Stimulated activated CD4-positive, alpha-beta T cell treated with anti-CD3 and anti-CD28 coated beads, Interleukin-4, amount 100 ng/mL, for 48 hours (primary cell): ENCODE results near the gene ANO10.
"Not testable (repeated sequence)": the region's sequence is repeated elsewhere in the genome, so short reads cannot be mapped to it uniquely, and the experiment has no call there.

ENCODE experiments used
- DNase-seq, 2 donors: peaks; one replicate each; pipeline ENCODE4 v3.0.0-alpha.2; 2020; ENCODE audit warnings: low read depth in 2 of 2

ANO10 gene

DNA sequence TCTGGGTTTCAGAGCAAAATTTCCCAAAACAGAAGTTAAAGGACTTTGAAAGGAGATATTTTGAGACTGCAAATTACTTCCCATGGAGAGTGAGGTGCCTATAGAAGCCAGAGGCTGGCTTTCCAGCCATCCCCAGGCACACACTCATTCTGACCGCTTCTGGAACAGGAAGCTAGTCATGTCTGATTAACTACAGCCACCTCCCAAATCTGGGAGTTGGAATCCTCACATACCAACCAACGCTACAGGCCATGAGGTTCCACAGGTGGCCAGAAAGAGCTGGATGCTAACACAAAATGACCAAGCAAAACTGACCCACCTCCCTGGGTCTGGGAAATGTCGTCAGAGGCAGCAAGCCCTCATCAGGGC, 248.3 kb downstream of the ANO10 start:
- no peak for DNase-seq

- DNase-seq, result no peak
Observed at GRCh38 chr3:43372809-43373559, 248.8 kb downstream of the ANO10 start.

DNA sequence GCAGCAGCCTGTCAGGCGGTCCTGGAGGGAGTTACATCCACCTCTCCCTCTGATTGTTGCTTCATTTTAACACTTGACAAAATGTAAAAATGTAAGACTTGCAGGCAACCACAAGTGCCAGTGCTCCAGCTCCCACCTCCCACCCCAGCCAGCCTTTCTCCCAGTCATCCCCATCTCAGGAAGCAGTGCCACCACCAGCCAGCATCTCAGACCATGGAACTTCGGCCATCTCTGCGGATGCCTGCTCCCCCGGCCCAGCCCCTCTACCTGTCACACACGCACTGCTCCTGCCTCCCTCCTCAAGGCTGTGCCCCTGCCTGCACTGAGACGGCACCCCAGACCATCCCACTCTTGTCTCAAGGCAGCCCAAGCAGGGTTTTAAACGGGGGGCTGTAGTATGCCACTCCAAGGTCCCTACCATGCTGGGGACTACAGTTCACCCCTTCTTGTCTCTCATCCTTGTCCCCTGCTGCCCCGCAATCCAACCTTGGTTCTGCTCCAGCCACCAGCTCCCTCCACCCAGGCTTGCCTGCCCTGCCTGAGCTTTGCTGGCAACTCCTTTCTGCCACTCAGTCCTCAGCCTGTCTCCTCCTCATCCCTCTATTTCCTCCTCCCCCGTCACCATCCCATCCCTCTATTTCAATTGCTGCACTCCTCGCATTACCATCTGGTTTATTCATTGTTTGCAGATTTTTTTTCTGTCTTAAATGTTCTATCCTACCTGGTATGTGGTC, 249.6 kb downstream of the ANO10 start:
- DNase-seq, result no peak

DNA sequence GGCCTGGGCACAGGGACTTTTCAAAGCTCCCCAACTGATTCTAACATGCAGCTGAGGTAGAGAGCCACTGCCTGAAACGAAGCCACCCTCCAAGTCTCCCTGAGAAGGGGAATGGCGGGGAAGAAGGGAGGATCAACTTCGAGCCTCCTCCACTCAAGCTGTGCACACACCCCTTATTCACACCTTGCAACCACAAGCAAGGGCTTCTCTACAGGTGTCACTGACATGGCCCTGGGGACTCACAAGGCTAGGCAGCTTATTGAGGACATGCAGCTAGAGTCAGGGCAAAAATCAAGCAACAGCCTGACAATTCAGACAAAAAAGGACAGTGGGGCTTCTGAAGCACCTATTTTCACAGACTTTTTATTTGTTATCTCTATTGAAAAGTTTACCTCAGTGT, 250.3 kb downstream of the ANO10 start:
- no peak for DNase-seq

GRCh38 chr3:43370293-43370980, 251.4 kb downstream of the ANO10 start:
- no peak for DNase-seq

DNA sequence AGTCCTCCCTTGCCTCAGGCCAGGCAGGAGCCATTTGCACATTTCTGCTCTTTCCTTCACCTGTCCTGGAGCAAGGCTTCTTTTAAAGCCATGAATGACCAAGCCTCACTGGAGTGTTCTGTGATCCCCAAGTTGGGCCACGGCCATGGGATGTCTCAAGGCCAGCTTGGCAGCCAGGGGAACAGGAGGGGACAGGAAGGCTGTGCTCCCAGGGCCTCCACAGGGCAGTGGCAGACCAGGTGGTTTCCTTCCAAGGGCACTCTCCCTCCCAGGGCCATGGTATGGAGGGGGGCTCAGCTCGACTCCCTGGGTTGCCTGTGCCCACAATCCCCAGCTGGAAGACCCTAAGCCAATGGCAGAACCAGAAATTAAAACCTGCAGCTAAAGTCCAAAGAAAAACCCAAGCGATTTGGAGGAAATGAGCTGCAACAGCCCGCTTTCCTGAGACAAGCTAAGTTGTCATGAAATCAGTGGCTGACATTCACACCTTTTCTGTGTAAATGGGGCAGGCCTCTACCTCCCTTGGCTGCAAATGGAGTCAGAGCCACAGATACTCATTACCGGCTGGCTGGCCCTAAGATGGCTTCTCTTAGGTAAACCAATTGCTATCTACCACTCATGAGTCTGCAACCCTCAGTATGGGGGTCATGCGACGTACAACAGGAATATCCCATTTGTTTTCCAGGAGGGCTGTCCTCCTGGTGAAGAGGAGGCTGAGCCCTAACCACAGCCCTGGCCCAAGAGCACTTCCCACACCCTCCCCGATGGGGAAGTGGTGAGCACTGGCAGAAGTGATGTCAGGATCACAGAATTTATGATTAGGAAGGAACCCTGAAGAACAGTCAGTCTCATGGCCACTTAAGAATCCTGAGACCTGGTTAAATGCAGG, 252.2 kb downstream of the ANO10 start:
- no peak for DNase-seq

DNA sequence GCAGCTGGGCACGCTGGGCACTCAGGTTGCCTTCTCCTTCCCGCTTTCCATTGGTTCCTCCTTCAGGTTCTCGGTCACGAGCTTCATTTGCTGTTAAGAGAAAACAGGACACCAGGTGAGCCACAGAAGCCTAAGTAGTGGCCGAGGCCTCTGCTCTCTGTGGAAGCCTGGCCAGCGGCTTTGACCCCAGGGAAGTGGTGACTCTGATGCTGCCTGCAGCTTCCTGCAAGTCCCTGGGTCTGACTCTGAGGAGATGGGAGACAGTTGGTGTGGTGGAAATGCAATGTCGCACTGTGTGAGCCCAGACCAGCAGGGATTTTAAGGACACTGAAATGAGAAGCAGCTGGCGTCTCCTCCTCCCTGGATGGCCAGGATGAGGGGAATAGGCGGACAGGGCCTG, 254.9 kb downstream of the ANO10 start:
- DNase-seq, result no peak

DNA sequence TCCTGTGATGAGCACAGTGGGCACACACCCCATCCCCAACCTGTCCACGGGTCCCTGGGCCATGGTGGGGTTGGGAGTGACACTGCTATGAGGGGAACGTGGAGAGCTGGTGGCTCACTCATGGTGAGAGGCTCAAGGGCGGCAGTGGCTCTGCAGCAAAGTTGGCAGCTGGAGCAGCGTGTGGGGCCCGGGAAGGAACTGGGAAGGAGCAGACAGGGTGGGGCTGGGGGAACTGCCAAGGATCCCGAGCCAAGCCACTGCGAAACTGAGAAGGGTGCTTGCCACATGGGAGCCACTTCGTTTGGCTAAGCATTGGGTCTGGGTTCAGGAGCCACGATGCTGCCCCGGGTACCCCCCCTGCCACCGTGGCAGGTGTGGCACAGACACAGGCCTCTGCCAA, 255.3 kb downstream of the ANO10 start:
- no peak for DNase-seq

GRCh38 chr3:43365601-43366305, 256.1 kb downstream of the ANO10 start:
- no peak for DNase-seq

DNA sequence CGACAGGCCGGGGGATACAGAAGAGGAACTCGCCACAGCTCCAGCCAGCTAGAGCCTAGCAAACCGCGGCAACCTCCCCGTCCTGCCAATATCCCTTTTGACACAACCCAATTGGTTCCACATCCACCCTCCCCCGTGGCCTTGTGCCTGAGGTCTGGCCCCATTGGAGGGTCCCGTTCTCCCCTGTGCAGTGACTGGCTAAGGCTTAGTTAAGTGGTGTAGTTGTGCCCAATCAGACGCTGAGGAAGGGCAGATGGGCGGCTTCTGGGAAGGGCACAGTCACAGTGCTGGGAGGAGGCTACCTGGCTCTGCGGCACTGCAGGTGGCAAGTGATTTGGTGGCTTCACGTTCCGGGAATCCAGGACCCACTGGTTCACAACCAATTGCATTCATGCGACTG, 256.9 kb downstream of the ANO10 start:
- DNase-seq, result no peak

DNA sequence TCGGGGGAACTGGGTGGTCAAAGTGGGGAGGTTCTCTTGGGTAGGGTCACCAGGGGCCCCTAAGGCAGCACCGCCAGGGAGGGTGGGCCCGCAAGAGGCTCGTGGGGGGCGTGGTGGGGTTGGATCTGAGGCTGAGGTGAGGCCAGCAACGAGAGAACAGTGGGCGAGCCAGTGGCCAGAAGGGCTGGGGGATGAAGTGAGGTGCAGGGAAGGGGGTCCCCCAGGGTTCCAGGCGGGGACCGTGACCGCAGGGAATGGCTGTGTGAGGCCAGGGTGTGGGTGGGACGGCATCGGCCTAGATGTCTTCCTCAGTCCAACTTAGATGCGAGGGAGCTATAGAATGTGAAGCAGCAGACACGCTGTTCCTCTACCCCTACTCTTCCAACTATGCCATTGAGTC, 257.3 kb downstream of the ANO10 start:
- no peak for DNase-seq

- DNase-seq, result no peak
Observed at GRCh38 chr3:43363621-43364266, 258.1 kb downstream of the ANO10 start.

GRCh38 chr3:43362961-43363360, 258.9 kb downstream of the ANO10 start:
- DNase-seq, result no peak

- no peak for DNase-seq
Observed at GRCh38 chr3:43362183-43362582, 259.6 kb downstream of the ANO10 start.

- no peak for DNase-seq
Observed at GRCh38 chr3:43361077-43361476, 260.7 kb downstream of the ANO10 start.

DNA sequence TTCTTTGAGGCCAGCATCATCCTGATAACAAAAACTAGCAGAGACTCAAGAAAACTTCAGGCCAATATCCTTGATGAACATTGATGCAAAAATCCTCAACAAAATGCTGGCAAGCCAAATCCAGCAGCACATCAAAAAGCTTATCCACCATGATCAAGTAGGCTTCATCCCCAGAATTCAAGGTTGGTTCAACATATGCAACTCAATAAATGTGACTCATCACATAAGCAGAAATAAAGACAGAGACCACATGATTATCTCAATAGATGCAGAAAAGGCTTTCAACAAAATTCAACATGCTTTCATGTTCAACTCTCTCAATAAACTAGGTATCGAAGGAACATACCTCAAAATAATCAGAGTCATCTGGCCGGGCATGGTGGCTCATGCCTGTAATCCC, 265.8 kb downstream of the ANO10 start:
- not testable (repeated sequence) for DNase-seq

GRCh38 chr3:43353923-43354670, 267.7 kb downstream of the ANO10 start:
- no peak for DNase-seq

- DNase-seq, result no peak
Observed at GRCh38 chr3:43353393-43353792, 268.4 kb downstream of the ANO10 start.

GRCh38 chr3:43349716-43350115, 272.1 kb downstream of the ANO10 start:
- no peak for DNase-seq
